ENCODE results near the gene AARS1.

- TF ChIP-seq POLR2AphosphoS5 (IDR thresholded peaks at IDR 0.05; ENCODE audit: low read depth) (no peak), CTCF (IDR thresholded peaks at IDR 0.05; ENCODE audit: insufficient read depth, low read length) (no peak), SPI1 (IDR thresholded peaks at IDR 0.05; ENCODE audit: borderline replicate concordance, low read depth) (no peak)
Observed at GRCh38 chr16:70324998-70325747, 35.9 kb upstream of the AARS1 start.
